ENCODE results near the gene TSTD1. TPM values are rescaled to one million over a fixed set of nuclear protein-coding genes. Genes with fewer than 3 reads are reported as not detected.

TSTD1 gene
- total RNA-seq, 1 experiment from 2014 or later: 20.1 TPM

GRCh38 chr1:161012420-161012819 is 26.3 kb downstream of the TSTD1 start:
- CTCF ChIA-PET: no interaction called here

GRCh38 chr1:161009602-161010211 is 29.1 kb downstream of the TSTD1 start:
- no peak overlapping the region for H3K27ac ChIP-seq (ENCODE audit: low read length)
- ChIA-PET POLR2A (no interaction called here), CTCF (interaction anchor here (0.8 kb wide), 1 partner anchor 9 kb away, joined by 4 read pairs; no protein-coding TSS in a partner anchor)
- TF ChIP-seq POLR2AphosphoS5 (IDR thresholded peaks at IDR 0.05; ENCODE audit: low read depth, low read length) (no peak), CTCF (IDR thresholded peaks at IDR 0.05) (no peak), TCF7L2 (IDR thresholded peaks at IDR 0.05; ENCODE audit: low read depth, low read length) (no peak), REST (IDR thresholded peaks at IDR 0.05; ENCODE audit: insufficient read depth in 1 of 2, low read depth in 2 of 2, low read length in 1 of 2) (no peak), SIN3A (IDR thresholded peaks at IDR 0.05; ENCODE audit: borderline replicate concordance, insufficient read depth, low read depth, low read length) (no peak)
- no peaks in the 10 kb centered on the region for H3K36me3 ChIP-seq (ENCODE audit: control insufficient read depth, insufficient read depth, low read length)
- BruUV-seq (replicated peaks): no TSS peak
- in situ Hi-C loops (cut with HindIII; ENCODE audit: low pct_unique_long_range_greater_than_20kb, low sequenced_read_pairs) (no loop called here), intact Hi-C loops (cut with micrococcal nuclease; ENCODE audit: unreplicated experiment) (no loop called here)
- no peak overlapping the region for H3K4me3 ChIP-seq (ENCODE audit: low read depth in 2 of 2, low read length in 2 of 2)
- ATAC-seq: no peak
- no peak for DNase-seq (ENCODE audit: low read depth, low spot score)
- no peaks in the 10 kb centered on the region for H3K9me3 ChIP-seq (ENCODE audit: control insufficient read depth, insufficient read depth, low read depth, low read length)
- peaks cover 11% of the 10 kb centered on the region for H3K4me1 ChIP-seq (ENCODE audit: control insufficient read depth, insufficient read depth, low read length)
- no peaks in the 10 kb centered on the region for H3K27me3 ChIP-seq (ENCODE audit: control insufficient read depth, insufficient read depth, low read length)

More at GRCh38 chr1:161012420-161012819, 26.3 kb downstream of the TSTD1 start:
- no TSS peak for BruUV-seq (replicated peaks)
- POLR2A ChIA-PET: no interaction called here
- Histone ChIP-seq H3K4me3 (ENCODE audit: low read depth in 2 of 2, low read length in 2 of 2) (no peak overlapping the region), H3K27me3 (ENCODE audit: control insufficient read depth, insufficient read depth, low read length) (no peaks in the 10 kb centered on the region), H3K36me3 (ENCODE audit: control insufficient read depth, insufficient read depth, low read length) (no peaks in the 10 kb centered on the region), H3K4me1 (ENCODE audit: control insufficient read depth, insufficient read depth, low read length) (peaks cover 11% of the 10 kb centered on the region), H3K9me3 (ENCODE audit: control insufficient read depth, insufficient read depth, low read depth, low read length) (no peaks in the 10 kb centered on the region), H3K27ac (ENCODE audit: low read length) (no peak overlapping the region)
- no peak for ATAC-seq
- intact Hi-C loops (cut with micrococcal nuclease; ENCODE audit: unreplicated experiment): no loop called here
- no peak for DNase-seq (ENCODE audit: low read depth, low spot score)
- in situ Hi-C loops (cut with HindIII; ENCODE audit: low pct_unique_long_range_greater_than_20kb, low sequenced_read_pairs): no loop called here
- TF ChIP-seq POLR2AphosphoS5 (IDR thresholded peaks at IDR 0.05; ENCODE audit: low read depth, low read length) (no peak), CTCF (IDR thresholded peaks at IDR 0.05) (no peak)
